K562 treated with DMSO at 1 percent for 48 hours (cell line): ENCODE data around the gene CASZ1. TPM values are rescaled to one million over a fixed set of nuclear protein-coding genes. Genes with fewer than 3 reads are reported as not detected.

Experiments used
- total RNA-seq: library from RNA; unstranded; fragments of 300-600 nt; gene quantifications from 2 replicates; pipeline ENCODE4 v1.2.3, GENCODE V29; 2022; ENCODE audit warnings: low replicate concordance; ENCODE audit errors: extremely low read depth

The CASZ1 gene, protein sequence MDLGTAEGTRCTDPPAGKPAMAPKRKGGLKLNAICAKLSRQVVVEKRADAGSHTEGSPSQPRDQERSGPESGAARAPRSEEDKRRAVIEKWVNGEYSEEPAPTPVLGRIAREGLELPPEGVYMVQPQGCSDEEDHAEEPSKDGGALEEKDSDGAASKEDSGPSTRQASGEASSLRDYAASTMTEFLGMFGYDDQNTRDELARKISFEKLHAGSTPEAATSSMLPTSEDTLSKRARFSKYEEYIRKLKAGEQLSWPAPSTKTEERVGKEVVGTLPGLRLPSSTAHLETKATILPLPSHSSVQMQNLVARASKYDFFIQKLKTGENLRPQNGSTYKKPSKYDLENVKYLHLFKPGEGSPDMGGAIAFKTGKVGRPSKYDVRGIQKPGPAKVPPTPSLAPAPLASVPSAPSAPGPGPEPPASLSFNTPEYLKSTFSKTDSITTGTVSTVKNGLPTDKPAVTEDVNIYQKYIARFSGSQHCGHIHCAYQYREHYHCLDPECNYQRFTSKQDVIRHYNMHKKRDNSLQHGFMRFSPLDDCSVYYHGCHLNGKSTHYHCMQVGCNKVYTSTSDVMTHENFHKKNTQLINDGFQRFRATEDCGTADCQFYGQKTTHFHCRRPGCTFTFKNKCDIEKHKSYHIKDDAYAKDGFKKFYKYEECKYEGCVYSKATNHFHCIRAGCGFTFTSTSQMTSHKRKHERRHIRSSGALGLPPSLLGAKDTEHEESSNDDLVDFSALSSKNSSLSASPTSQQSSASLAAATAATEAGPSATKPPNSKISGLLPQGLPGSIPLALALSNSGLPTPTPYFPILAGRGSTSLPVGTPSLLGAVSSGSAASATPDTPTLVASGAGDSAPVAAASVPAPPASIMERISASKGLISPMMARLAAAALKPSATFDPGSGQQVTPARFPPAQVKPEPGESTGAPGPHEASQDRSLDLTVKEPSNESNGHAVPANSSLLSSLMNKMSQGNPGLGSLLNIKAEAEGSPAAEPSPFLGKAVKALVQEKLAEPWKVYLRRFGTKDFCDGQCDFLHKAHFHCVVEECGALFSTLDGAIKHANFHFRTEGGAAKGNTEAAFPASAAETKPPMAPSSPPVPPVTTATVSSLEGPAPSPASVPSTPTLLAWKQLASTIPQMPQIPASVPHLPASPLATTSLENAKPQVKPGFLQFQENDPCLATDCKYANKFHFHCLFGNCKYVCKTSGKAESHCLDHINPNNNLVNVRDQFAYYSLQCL (N-terminal part only)
- not detected in 2 replicates for total RNA-seq

DNA sequence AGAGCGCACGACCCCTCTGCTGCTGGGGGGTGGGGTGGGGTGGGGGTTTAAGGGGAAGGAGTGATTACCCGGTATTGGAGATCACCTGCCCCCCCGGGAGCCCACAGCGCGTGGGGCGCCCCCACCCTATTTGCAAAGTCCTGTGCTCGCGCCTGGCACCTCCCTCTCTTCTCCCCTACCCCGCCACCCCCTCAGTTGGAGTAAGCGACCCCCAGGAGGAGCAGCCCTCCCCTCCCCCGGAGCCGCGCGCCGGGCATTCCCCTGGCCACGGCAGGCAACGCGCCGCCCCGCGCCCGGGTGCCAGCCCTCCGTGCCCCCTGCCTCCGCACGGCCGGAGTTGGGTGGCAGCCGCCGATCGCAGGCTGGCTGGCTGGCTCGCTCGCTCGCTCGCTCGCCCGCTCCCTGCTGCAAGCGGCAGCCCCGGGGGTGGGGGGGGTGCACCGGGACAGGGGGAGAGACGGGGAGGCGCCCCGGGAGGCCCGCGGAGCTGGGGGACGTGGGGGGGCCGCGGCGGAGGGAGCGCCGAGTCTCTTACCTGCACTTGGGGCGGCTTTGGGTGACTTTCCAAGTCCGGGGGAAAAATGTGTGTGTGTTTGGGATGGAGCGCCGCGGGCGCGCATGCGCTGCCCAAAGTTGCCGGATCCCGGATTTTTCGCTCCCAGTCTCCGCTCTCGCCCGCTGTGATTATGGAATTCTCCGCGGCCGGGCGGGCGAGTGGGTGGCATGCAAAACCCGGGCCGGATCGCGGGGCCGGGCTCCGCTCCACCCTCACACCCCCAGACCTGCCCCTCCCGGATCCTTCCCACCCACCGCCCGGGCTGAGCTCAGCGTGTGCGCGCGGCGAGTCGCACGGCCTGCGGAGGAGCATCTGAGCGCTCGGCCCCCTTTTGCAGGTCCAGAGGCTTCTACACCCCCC is at the start of gene CASZ1:
TSS of gene CASZ1 (minus strand) at position 618 of the 916 bp plus-strand sequence. CDS start 102,757 bp downstream, outside the sequence.

Other genes with a start within 250 kb of the CASZ1 start
- not detected in 2 replicates for gene TARDBP, start 216.0 kb upstream of the CASZ1 start, total RNA-seq